IPS DF 6.9 (cell line): ENCODE data around the gene KIAA1671.

Source experiments
- DNase-seq: peaks from one replicate; pipeline ENCODE4 v3.0.0-alpha.2; 2013; ENCODE audit warnings: low read depth, low spot score
- H3K27ac ChIP-seq: one replicate; pipeline ENCODE4 v1.5.1; 2013; ENCODE audit warnings: low read length, control low read depth
- H3K27me3 ChIP-seq: 2 replicates; pipeline ENCODE4 v1.6.1; 2013; ENCODE audit warnings: mild to moderate bottlenecking, low read length; ENCODE audit not compliant: control insufficient read depth, insufficient read depth
- H3K36me3 ChIP-seq: 2 replicates; pipeline ENCODE4 v1.6.1; 2013; ENCODE audit warnings: low read length; ENCODE audit not compliant: control insufficient read depth, insufficient read depth
- H3K4me1 ChIP-seq: 2 replicates; pipeline ENCODE4 v1.6.1; 2013; ENCODE audit warnings: low read length; ENCODE audit not compliant: control insufficient read depth, insufficient read depth
- H3K4me3 ChIP-seq: 2 replicates; pipeline ENCODE4 v1.5.1; 2013; ENCODE audit warnings: mild to moderate bottlenecking, low read length
- H3K9me3 ChIP-seq: 2 replicates; pipeline ENCODE4 v1.6.1; 2013; ENCODE audit warnings: low read length, inconsistent platforms; ENCODE audit not compliant: control insufficient read depth, insufficient read depth
- WGBS: extraction: QIAGEN DNeasy Blood & Tissue Kit; methylation state at CpG from one replicate; pipeline ENCODE4 v1.1.7; 2013; ENCODE audit warnings: mixed read lengths, missing lambda C conversion rate; ENCODE audit not compliant: insufficient read length, insufficient coverage; 5-methylcytosine and 5-hydroxymethylcytosine counted together

KIAA1671 gene

DNA sequence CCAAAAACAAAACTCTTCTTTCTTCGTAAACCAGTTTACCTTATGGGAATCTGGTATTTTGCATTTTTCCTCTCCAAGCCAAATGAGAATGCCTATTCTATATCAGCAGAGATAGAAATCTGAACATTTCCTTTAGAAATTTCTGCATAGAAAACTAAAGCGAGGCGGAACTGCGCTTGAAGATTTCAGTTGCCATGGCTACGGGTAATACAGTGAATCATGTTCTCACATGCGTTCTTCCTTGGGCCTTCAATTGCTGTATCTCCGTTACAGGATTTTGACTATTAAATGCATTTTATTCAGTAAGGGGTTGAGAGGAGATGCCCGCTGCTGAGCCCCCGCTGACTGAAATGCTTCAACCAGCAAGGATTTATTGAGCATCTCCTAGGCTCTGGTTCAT, 138.9 kb downstream of the KIAA1671 start:
- WGBS, result no CpG with 5 or more reads among the region's 9 CpGs
- H3K9me3 ChIP-seq, result no peaks in the 10 kb centered on the region
- no peaks in the 10 kb centered on the region for H3K27me3 ChIP-seq
- no peak for DNase-seq
- H3K4me1 ChIP-seq, result no peaks in the 10 kb centered on the region
- no peak overlapping the region for H3K27ac ChIP-seq
- H3K36me3 ChIP-seq, result no peaks in the 10 kb centered on the region
- no peak overlapping the region for H3K4me3 ChIP-seq

DNA sequence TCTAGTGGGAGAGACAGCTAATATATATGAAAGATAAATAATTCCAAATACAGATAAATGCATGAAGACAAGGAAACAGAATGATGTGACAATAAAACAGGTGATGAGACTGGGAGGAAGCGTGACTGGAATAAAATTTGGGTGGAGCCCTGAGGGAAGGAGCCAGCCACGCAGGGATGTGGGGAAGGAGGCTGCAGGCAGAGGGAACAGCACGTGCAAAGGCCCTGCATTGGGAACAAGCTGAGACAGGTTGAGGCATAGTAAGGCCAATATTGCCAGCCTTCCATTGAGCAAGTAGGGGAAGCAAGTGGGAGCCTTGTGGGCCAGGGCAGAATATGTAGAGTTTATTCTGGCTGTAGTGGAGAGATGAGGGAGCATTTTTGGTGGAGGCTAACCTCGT, 139.6 kb downstream of the KIAA1671 start:
- no peaks in the 10 kb centered on the region for H3K36me3 ChIP-seq
- no peaks in the 10 kb centered on the region for H3K27me3 ChIP-seq
- WGBS, result no CpG with 5 or more reads among the region's 4 CpGs
- DNase-seq, result no peak
- no peaks in the 10 kb centered on the region for H3K9me3 ChIP-seq
- H3K4me1 ChIP-seq, result no peaks in the 10 kb centered on the region
- H3K4me3 ChIP-seq, result no peak overlapping the region
- no peak overlapping the region for H3K27ac ChIP-seq

GRCh38 chr22:25094579-25094978, 142.1 kb downstream of the KIAA1671 start:
- Histone ChIP-seq H3K4me3 (no peak overlapping the region), H3K4me1 (peaks cover 4% of the 10 kb centered on the region; the same call in 1 of the 2 replicates), H3K36me3 (no peaks in the 10 kb centered on the region), H3K9me3 (no peaks in the 10 kb centered on the region), H3K27ac (no peak overlapping the region), H3K27me3 (no peaks in the 10 kb centered on the region)
- WGBS, result no CpG with 5 or more reads among the region's 6 CpGs
- DNase-seq, result no peak

- Histone ChIP-seq H3K27ac (no peak overlapping the region), H3K27me3 (no peaks in the 10 kb centered on the region), H3K4me1 (peaks cover 4% of the 10 kb centered on the region; the same call in 1 of the 2 replicates), H3K9me3 (no peaks in the 10 kb centered on the region), H3K36me3 (no peaks in the 10 kb centered on the region), H3K4me3 (no peak overlapping the region)
- no peak for DNase-seq
- WGBS, result no CpG with 5 or more reads among the region's 7 CpGs
Observed at GRCh38 chr22:25095869-25096268, 143.4 kb downstream of the KIAA1671 start.

GRCh38 chr22:25096638-25097405, 144.3 kb downstream of the KIAA1671 start:
- H3K4me1 ChIP-seq, result peaks cover 4% of the 10 kb centered on the region; the same call in 1 of the 2 replicates
- H3K27me3 ChIP-seq, result no peaks in the 10 kb centered on the region
- H3K4me3 ChIP-seq, result no peak overlapping the region
- no peaks in the 10 kb centered on the region for H3K36me3 ChIP-seq
- H3K27ac ChIP-seq, result no peak overlapping the region
- no peak for DNase-seq
- H3K9me3 ChIP-seq, result no peaks in the 10 kb centered on the region
- WGBS, result no CpG with 5 or more reads among the region's 17 CpGs

- H3K36me3 ChIP-seq, result no peaks in the 10 kb centered on the region
- DNase-seq, result no peak
- H3K9me3 ChIP-seq, result no peaks in the 10 kb centered on the region
- H3K4me3 ChIP-seq, result no peak overlapping the region
- WGBS, result no CpG with 5 or more reads among the region's 9 CpGs
- no peaks in the 10 kb centered on the region for H3K27me3 ChIP-seq
- H3K4me1 ChIP-seq, result peaks cover 4% of the 10 kb centered on the region; the same call in 1 of the 2 replicates
- H3K27ac ChIP-seq, result no peak overlapping the region
Observed at GRCh38 chr22:25098445-25099081, 146.0 kb downstream of the KIAA1671 start.

- no CpG with 5 or more reads among the region's 4 CpGs for WGBS
- Histone ChIP-seq H3K27ac (no peak overlapping the region), H3K9me3 (no peaks in the 10 kb centered on the region), H3K36me3 (no peaks in the 10 kb centered on the region), H3K4me3 (no peak overlapping the region), H3K27me3 (no peaks in the 10 kb centered on the region), H3K4me1 (peaks cover 4% of the 10 kb centered on the region; the same call in 1 of the 2 replicates)
- no peak for DNase-seq
Observed at GRCh38 chr22:25099202-25099601, 146.7 kb downstream of the KIAA1671 start.

DNA sequence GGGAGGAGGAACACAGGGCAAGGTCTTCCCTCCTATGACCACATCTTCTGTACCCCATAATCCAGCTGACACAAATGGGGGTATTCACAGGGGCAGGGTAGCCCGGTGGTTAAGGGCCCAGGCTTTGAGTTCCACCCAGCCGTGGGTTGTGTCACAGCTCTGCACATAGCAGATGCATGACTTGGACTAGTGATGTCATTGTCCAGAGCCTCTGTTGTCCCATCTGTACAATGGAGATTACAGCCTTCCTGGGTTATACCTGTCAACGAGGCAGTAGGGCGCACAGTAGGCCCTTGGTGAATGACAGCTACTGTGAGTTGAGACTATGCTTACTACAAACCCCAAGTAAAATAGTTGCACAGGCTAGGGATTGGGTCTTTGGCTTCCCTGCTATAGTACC, 147.9 kb downstream of the KIAA1671 start:
- no peak overlapping the region for H3K4me3 ChIP-seq
- no peaks in the 10 kb centered on the region for H3K9me3 ChIP-seq
- no peaks in the 10 kb centered on the region for H3K27me3 ChIP-seq
- H3K4me1 ChIP-seq, result peaks cover 4% of the 10 kb centered on the region; the same call in 1 of the 2 replicates
- DNase-seq, result no peak
- no CpG with 5 or more reads among the region's 4 CpGs for WGBS
- no peak overlapping the region for H3K27ac ChIP-seq
- no peaks in the 10 kb centered on the region for H3K36me3 ChIP-seq

DNA sequence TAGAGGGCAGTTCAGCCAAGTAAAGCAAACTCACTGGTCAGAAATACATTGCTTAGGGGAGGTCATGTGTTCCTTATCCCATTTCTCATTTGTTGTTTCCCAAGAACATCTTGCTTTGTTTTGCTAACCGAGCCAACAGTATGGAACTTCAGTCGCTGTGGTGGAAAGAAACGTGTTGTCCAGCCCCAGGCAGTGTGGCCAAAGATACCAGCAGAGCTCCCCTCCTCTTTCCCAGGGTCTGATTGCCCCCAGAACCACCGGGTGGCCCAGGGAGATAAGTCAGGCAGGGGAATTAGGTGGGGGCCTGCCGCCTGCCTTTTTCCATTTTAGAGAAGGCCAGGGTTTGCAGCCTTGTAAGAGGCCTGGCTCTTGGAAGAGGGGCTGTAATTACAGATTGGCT, 148.4 kb downstream of the KIAA1671 start:
- no peak for DNase-seq
- Histone ChIP-seq H3K9me3 (no peaks in the 10 kb centered on the region), H3K27ac (no peak overlapping the region), H3K4me1 (peaks cover 4% of the 10 kb centered on the region; the same call in 1 of the 2 replicates), H3K27me3 (no peaks in the 10 kb centered on the region), H3K4me3 (no peak overlapping the region), H3K36me3 (no peaks in the 10 kb centered on the region)
- no CpG with 5 or more reads among the region's 5 CpGs for WGBS

DNA sequence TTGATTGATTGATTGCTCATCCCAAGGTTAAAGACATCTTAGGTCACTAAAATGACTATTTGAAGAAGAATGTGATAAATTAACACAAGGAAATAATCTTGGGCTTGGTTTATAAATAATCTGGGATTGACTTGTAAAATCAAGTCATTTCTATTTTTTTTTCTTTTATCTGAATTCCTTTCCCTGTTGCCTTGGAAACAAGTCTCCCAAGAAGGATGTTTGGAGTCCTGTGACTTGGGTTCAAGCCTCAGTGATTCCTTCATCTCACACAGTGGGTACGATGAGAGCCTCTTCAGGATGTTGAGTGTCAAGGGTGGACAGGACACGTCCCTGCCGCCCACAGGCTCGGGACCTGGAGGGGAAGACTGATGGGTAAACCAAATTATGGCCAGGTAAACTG, 149.0 kb downstream of the KIAA1671 start:
- no CpG with 5 or more reads among the region's 4 CpGs for WGBS
- Histone ChIP-seq H3K9me3 (no peaks in the 10 kb centered on the region), H3K27me3 (no peaks in the 10 kb centered on the region), H3K4me3 (no peak overlapping the region), H3K27ac (no peak overlapping the region), H3K36me3 (no peaks in the 10 kb centered on the region), H3K4me1 (peaks cover 4% of the 10 kb centered on the region; the same call in 1 of the 2 replicates)
- DNase-seq, result no peak
